ENCODE measurements around the gene DDC.

DNA sequence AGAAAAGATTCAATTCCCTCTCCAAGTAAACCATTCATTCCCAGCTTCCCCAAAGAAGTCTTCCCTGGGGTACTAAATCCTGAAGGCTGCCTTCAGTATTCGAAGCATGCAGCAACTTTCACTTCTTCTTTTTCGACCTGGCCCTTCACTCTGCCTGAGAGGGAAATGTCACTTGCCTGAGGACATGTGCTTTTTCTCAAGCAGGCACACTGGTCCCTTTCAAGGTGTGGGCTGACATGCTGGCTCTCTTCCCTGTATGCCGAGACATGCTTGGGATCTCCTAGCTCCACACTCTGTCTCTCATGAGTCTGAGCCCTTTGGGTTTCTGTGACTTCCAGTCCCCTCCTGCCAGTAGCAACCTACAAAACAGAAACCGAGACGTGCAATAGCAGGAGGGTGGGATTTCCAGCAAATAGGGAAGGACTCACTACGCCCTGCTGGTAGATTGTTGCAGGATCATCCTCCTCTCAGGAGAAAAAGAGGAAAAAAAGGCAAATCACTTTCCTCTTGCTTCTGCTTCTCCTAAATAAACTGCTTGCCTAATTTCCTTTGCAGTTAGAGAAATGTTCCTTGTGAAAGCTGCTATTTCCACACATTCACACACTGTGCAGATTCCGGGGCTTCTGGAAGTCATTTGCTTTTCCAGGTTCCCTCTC lies 148.6 kb downstream of the DDC start:
- TF ChIP-seq, protein P1, sequence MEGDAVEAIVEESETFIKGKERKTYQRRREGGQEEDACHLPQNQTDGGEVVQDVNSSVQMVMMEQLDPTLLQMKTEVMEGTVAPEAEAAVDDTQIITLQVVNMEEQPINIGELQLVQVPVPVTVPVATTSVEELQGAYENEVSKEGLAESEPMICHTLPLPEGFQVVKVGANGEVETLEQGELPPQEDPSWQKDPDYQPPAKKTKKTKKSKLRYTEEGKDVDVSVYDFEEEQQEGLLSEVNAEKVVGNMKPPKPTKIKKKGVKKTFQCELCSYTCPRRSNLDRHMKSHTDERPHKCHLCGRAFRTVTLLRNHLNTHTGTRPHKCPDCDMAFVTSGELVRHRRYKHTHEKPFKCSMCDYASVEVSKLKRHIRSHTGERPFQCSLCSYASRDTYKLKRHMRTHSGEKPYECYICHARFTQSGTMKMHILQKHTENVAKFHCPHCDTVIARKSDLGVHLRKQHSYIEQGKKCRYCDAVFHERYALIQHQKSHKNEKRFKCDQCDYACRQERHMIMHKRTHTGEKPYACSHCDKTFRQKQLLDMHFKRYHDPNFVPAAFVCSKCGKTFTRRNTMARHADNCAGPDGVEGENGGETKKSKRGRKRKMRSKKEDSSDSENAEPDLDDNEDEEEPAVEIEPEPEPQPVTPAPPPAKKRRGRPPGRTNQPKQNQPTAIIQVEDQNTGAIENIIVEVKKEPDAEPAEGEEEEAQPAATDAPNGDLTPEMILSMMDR (IDR thresholded peaks at IDR 0.05 in 8 of 11, conservative IDR thresholded peaks at IDR 0.05 in 3 of 11), result peak in 3 of 11 experiments; percentile 7 to 21 (median 13)
- no peak for TF ChIP-seq POLR2A (IDR thresholded peaks at IDR 0.05)
- peak in 1 of 3 donors; percentile 48 for TF ChIP-seq POLR2AphosphoS5 (IDR thresholded peaks at IDR 0.05)
